Nephron (organoid): ENCODE data around the gene VAV2.
A peak's percentile ranks its signal among the peaks of the same experiment; 100 is the strongest.

Experiments used
- H3K27ac Mint-ChIP-seq, 3 experiments: 2 replicates each; pipeline ENCODE4 v1.8.0; 2020; ENCODE audit warnings: mixed read lengths in 3 of 3, mild to moderate bottlenecking in 2 of 3, moderate library complexity in 1 of 3
- H3K27me3 Mint-ChIP-seq: 2 replicates; pipeline ENCODE4 v1.8.0; 2021; ENCODE audit warnings: low read depth, mild to moderate bottlenecking, moderate library complexity, mixed read lengths
- H3K36me3 Mint-ChIP-seq: 2 replicates; pipeline ENCODE4 v1.8.0; 2020; ENCODE audit warnings: low read depth, mixed read lengths
- H3K4me1 Mint-ChIP-seq: 2 replicates; pipeline ENCODE4 v1.8.0; 2020; ENCODE audit warnings: mixed read lengths
- H3K4me3 Mint-ChIP-seq, 3 experiments: 2 replicates each; pipeline ENCODE4 v1.8.0; 2020; ENCODE audit warnings: mild to moderate bottlenecking in 3 of 3, mixed read lengths in 3 of 3, moderate library complexity in 2 of 3
- H3K9me3 Mint-ChIP-seq: 2 replicates; pipeline ENCODE4 v1.8.0; 2020; ENCODE audit warnings: mixed read lengths
- CTCF ChIP-seq, 3 experiments: fragments of 200-600 bp; sonication (generic); IDR thresholded peaks; one replicate each; pipeline ENCODE4 v1.5.0; 2021; ENCODE audit warnings: antibody characterized with exemption in 3 of 3; ENCODE audit not compliant: unreplicated experiment in 3 of 3

The VAV2 gene

GRCh38 chr9:133930046-133930681, 62.0 kb downstream of the VAV2 start:
- H3K9me3 Mint-ChIP-seq: no peaks in the 10 kb centered on the region
- TF ChIP-seq CTCF (IDR thresholded peaks at IDR 0.05; ENCODE audit: unreplicated experiment in 3 of 3): no peak
- peaks cover 36% of the 10 kb centered on the region for H3K4me1 Mint-ChIP-seq
- H3K4me3 Mint-ChIP-seq: no peak overlapping the region
- peaks cover 26% of the 10 kb centered on the region for H3K36me3 Mint-ChIP-seq
- peak overlapping the region in 1 of 3 experiments; percentile 36 for H3K27ac Mint-ChIP-seq
- H3K27me3 Mint-ChIP-seq: peaks cover 4% of the 10 kb centered on the region

- H3K27me3 Mint-ChIP-seq: peaks cover 4% of the 10 kb centered on the region
- no peak for TF ChIP-seq CTCF (IDR thresholded peaks at IDR 0.05; ENCODE audit: unreplicated experiment in 3 of 3)
- peaks cover 29% of the 10 kb centered on the region for H3K36me3 Mint-ChIP-seq
- H3K9me3 Mint-ChIP-seq: no peaks in the 10 kb centered on the region
- H3K4me1 Mint-ChIP-seq: peaks cover 30% of the 10 kb centered on the region
- no peak overlapping the region for H3K4me3 Mint-ChIP-seq
- H3K27ac Mint-ChIP-seq: no peak overlapping the region
These were observed 62.5 kb downstream of the VAV2 start for GRCh38 chr9:133929599-133929998.

- Mint-ChIP-seq H3K36me3 (peaks cover 25% of the 10 kb centered on the region), H3K9me3 (no peaks in the 10 kb centered on the region), H3K27me3 (peaks cover 4% of the 10 kb centered on the region), H3K27ac (peak overlapping the region in 2 of 3 experiments; percentile 12 to 22), H3K4me3 (no peak overlapping the region), H3K4me1 (peaks cover 18% of the 10 kb centered on the region)
- TF ChIP-seq CTCF (IDR thresholded peaks at IDR 0.05; ENCODE audit: unreplicated experiment in 3 of 3): no peak
These were observed 63.8 kb downstream of the VAV2 start for GRCh38 chr9:133928248-133928764.

- Mint-ChIP-seq H3K36me3 (peaks cover 25% of the 10 kb centered on the region), H3K9me3 (no peaks in the 10 kb centered on the region), H3K4me1 (peaks cover 9% of the 10 kb centered on the region), H3K4me3 (no peak overlapping the region), H3K27ac (no peak overlapping the region), H3K27me3 (peaks cover 4% of the 10 kb centered on the region)
- no peak for TF ChIP-seq CTCF (IDR thresholded peaks at IDR 0.05; ENCODE audit: unreplicated experiment in 3 of 3)
These were observed 65.1 kb downstream of the VAV2 start for GRCh38 chr9:133927041-133927440.

GRCh38 chr9:133926165-133926856, 65.8 kb downstream of the VAV2 start:
- TF ChIP-seq CTCF (IDR thresholded peaks at IDR 0.05; ENCODE audit: unreplicated experiment in 3 of 3): no peak
- H3K27ac Mint-ChIP-seq: no peak overlapping the region
- H3K36me3 Mint-ChIP-seq: peaks cover 25% of the 10 kb centered on the region
- peaks cover 4% of the 10 kb centered on the region for H3K27me3 Mint-ChIP-seq
- no peaks in the 10 kb centered on the region for H3K9me3 Mint-ChIP-seq
- peaks cover 9% of the 10 kb centered on the region for H3K4me1 Mint-ChIP-seq
- no peak overlapping the region for H3K4me3 Mint-ChIP-seq
